HL-60 (cell line): ENCODE data around the gene IQSEC1.

ENCODE experiments used
- DNase-seq, 2 experiments: peaks; one replicate each; pipeline ENCODE4 v3.0.0-alpha.2; 2010 to 2020; ENCODE audit warnings: low read depth in 1 of 2, low spot score in 1 of 2
- H3K27ac ChIP-seq: fragments of 250-450 bp; sonication (Bioruptor Pico); replicated peaks from 2 replicates; pipeline ENCODE4 v1.5.1; 2020; ENCODE audit warnings: mild to moderate bottlenecking, moderate library complexity
- H3K27me3 ChIP-seq: fragments of 250-450 bp; sonication (Bioruptor Pico); 2 replicates; pipeline ENCODE4 v1.5.1; 2021; ENCODE audit warnings: mild to moderate bottlenecking, moderate library complexity; ENCODE audit not compliant: insufficient read depth, poor library complexity, severe bottlenecking
- H3K4me3 ChIP-seq: replicated peaks from 2 replicates; pipeline ENCODE4 v1.5.1; 2011; ENCODE audit warnings: mild to moderate bottlenecking, control low read depth, low read length; ENCODE audit not compliant: insufficient read depth
- GABPA ChIP-seq: IDR thresholded peaks from 2 replicates; pipeline ENCODE4 v1.6.1; 2012; ENCODE audit warnings: low read depth
- POLR2AphosphoS5 ChIP-seq: IDR thresholded peaks from 2 replicates; pipeline ENCODE4 v1.6.1; 2012; ENCODE audit warnings: low read depth
- REST ChIP-seq: IDR thresholded peaks from 2 replicates; pipeline ENCODE4 v1.6.1; 2012; ENCODE audit warnings: low read depth; ENCODE audit not compliant: insufficient replicate concordance
- SPI1 ChIP-seq: IDR thresholded peaks from 2 replicates; pipeline ENCODE4 v1.6.1; 2012; ENCODE audit warnings: low read depth, mild to moderate bottlenecking, borderline replicate concordance
- TF ChIP-seq, protein P1 (sequence below): IDR thresholded peaks from one replicate; pipeline ENCODE4 v1.5.1; 2011; ENCODE audit warnings: low read length, control low read depth, inconsistent platforms; ENCODE audit not compliant: insufficient read depth

IQSEC1 gene

GRCh38 chr3:12906141-12906915 is 166.9 kb downstream of the IQSEC1 start:
- Histone ChIP-seq H3K27ac (no peak overlapping the region), H3K27me3 (no peaks in the 10 kb centered on the region), H3K4me3 (no peak overlapping the region)
- TF ChIP-seq, protein P1, sequence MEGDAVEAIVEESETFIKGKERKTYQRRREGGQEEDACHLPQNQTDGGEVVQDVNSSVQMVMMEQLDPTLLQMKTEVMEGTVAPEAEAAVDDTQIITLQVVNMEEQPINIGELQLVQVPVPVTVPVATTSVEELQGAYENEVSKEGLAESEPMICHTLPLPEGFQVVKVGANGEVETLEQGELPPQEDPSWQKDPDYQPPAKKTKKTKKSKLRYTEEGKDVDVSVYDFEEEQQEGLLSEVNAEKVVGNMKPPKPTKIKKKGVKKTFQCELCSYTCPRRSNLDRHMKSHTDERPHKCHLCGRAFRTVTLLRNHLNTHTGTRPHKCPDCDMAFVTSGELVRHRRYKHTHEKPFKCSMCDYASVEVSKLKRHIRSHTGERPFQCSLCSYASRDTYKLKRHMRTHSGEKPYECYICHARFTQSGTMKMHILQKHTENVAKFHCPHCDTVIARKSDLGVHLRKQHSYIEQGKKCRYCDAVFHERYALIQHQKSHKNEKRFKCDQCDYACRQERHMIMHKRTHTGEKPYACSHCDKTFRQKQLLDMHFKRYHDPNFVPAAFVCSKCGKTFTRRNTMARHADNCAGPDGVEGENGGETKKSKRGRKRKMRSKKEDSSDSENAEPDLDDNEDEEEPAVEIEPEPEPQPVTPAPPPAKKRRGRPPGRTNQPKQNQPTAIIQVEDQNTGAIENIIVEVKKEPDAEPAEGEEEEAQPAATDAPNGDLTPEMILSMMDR, result no peak
- TF ChIP-seq REST (no peak), POLR2AphosphoS5 (no peak), GABPA (no peak), SPI1 (no peak)
- DNase-seq, result no peak

GRCh38 chr3:12905316-12906071 is 167.7 kb downstream of the IQSEC1 start:
- DNase-seq, result no peak
- TF ChIP-seq POLR2AphosphoS5, result no peak
- no peak for TF ChIP-seq GABPA
- TF ChIP-seq REST, result no peak
- TF ChIP-seq, protein P1, result no peak
- no peak for TF ChIP-seq SPI1
- no peak overlapping the region for H3K4me3 ChIP-seq
- H3K27ac ChIP-seq, result no peak overlapping the region
- H3K27me3 ChIP-seq, result no peaks in the 10 kb centered on the region

- no peak overlapping the region for H3K27ac ChIP-seq
- no peak for DNase-seq
- H3K4me3 ChIP-seq, result no peak overlapping the region
- H3K27me3 ChIP-seq, result no peaks in the 10 kb centered on the region
- TF ChIP-seq SPI1, result no peak
- no peak for TF ChIP-seq POLR2AphosphoS5
- TF ChIP-seq, protein P1, result no peak
- no peak for TF ChIP-seq GABPA
- no peak for TF ChIP-seq REST
Observed at GRCh38 chr3:12904951-12905315, 168.3 kb downstream of the IQSEC1 start.
